Memory B cell (primary cell): ENCODE data around the gene JPT1.
"Not testable (repeated sequence)": the region's sequence is repeated elsewhere in the genome, so short reads cannot be mapped to it uniquely, and the experiment has no call there.

Experiments
- ATAC-seq: fragments of 150-1000 bp; cut with Tn5 transposase; 2 replicates; pipeline ENCODE4 v1.10.0; 2021; ENCODE audit warnings: low read depth, mild to moderate bottlenecking, moderate library complexity
- DNase-seq, 2 donors: peaks; one replicate each; pipeline ENCODE4 v3.0.0; 2022; ENCODE audit warnings: low spot score in 2 of 2
- H3K27ac Mint-ChIP-seq: one replicate; pipeline ENCODE4 v1.8.0; 2022; ENCODE audit warnings: mild to moderate bottlenecking, moderate library complexity, mixed read lengths
- H3K27me3 Mint-ChIP-seq: one replicate; pipeline ENCODE4 v1.8.0; 2022; ENCODE audit warnings: mixed read lengths
- H3K36me3 Mint-ChIP-seq: one replicate; pipeline ENCODE4 v1.8.0; 2022; ENCODE audit warnings: mild to moderate bottlenecking, mixed read lengths
- H3K4me1 Mint-ChIP-seq: one replicate; pipeline ENCODE4 v1.8.0; 2022; ENCODE audit warnings: mixed read lengths
- H3K4me3 Mint-ChIP-seq: one replicate; pipeline ENCODE4 v1.8.0; 2022; ENCODE audit warnings: mild to moderate bottlenecking, moderate library complexity, mixed read lengths
- H3K9me3 Mint-ChIP-seq: one replicate; pipeline ENCODE4 v1.8.0; 2022; ENCODE audit warnings: mixed read lengths

Gene JPT1

DNA sequence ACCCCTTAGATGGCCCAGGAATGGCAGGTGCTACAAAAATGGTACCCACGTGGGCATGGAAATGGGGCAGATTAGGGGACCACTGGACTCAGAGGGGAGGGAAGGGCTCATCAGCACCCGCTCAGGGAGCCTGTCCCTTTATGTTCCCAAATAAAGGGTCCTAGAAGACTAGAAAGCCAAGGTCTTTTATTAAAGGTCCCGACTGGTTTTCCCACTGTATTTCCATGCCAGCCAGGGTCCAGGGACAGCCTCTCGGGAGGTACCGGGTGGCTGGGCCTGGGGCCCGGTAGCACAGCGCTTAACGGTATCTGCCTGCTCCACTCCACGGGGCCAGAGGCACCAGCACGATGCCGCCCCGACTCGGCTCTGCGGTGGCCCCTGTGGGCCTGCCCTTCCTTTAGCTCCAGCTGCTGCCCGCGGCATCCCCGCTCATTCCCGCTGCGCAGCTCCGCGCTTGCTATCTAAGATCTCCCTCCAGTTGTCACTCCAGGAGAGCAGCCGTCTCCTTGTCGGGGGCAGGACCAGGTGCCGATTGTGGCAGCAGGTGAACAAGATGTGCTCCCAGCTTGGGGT lies 24.2 kb downstream of the JPT1 start:
- Mint-ChIP-seq H3K36me3 (peaks cover 5% of the 10 kb centered on the region), H3K4me1 (peaks cover 20% of the 10 kb centered on the region), H3K4me3 (peak overlapping the region; percentile 86), H3K9me3 (no peaks in the 10 kb centered on the region), H3K27me3 (no peaks in the 10 kb centered on the region), H3K27ac (peak overlapping the region; percentile 79)
- DNase-seq = no peak
- ATAC-seq = no peak

DNA sequence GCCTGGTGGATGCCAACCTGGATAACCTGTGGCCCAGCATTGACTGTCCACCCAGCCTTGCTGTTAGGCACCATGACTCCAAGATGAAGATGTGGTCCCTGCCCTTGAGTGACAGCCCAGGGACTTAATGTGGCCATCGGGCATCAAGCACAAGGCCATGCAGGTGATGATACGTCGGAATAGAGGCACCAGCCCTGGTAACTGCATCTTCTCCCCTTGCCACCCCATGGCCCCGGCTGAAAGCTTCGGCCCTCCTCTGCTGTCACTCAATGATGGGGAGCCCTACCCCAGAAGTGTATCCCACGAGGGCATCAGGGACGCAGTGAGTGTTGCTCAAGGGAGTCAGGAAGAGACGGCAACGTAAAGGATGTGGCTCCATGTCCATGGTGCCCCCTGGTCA lies 24.7 kb downstream of the JPT1 start:
- DNase-seq (no peak), ATAC-seq (no peak)
- peaks cover 6% of the 10 kb centered on the region for H3K36me3 Mint-ChIP-seq
- H3K27me3 Mint-ChIP-seq = no peaks in the 10 kb centered on the region
- H3K4me3 Mint-ChIP-seq = peak overlapping the region; percentile 59
- H3K27ac Mint-ChIP-seq = peak overlapping the region; percentile 41
- H3K9me3 Mint-ChIP-seq = no peaks in the 10 kb centered on the region
- H3K4me1 Mint-ChIP-seq = peaks cover 22% of the 10 kb centered on the region

DNA sequence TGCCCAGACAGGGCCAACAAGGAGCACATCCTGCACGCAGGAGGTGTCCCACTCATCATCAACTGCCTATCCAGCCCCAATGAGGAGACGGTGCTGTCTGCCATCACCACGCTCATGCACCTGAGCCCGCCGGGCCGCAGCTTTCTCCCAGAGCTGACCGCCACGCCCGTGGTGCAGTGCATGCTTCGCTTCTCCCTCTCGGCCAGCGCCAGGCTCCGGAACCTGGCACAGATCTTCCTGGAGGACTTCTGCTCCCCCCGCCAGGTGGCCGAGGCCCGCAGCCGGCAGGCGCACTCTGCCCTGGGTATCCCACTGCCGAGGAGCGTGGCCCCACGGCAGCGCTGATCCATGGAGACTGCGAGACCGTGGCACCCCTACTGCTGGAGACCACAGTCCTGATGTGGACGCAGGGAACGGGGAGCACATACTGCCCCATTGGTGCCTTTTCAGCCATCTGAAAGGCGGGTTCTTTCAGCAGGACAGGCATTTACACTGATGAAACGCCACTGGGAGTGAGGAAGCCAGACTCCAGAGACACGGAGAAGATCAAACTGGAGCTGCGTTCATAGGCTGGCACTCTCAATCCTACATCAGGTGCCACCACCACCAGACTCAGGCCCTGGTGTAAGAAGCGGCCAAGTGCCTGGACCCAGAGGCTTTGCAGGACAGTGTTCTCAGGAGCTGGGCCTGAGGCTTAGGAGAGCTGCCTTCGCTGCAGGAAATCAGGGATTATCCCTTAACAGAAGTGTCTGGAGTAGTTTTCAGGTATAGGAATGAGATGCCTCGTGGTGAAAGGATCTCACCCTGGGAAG lies 25.4 kb downstream of the JPT1 start:
- Mint-ChIP-seq H3K27ac (no peak overlapping the region), H3K27me3 (no peaks in the 10 kb centered on the region), H3K9me3 (no peaks in the 10 kb centered on the region), H3K4me1 (peaks cover 26% of the 10 kb centered on the region), H3K4me3 (no peak overlapping the region), H3K36me3 (peaks cover 6% of the 10 kb centered on the region)
- DNase-seq (no peak), ATAC-seq (no peak)

GRCh38 chr17:75127936-75128335 lies 26.4 kb downstream of the JPT1 start:
- H3K27ac Mint-ChIP-seq, H3K9me3 Mint-ChIP-seq, H3K27me3 Mint-ChIP-seq, H3K36me3 Mint-ChIP-seq, ATAC-seq, DNase-seq, H3K4me3 Mint-ChIP-seq: not testable (repeated sequence)
- H3K4me1 Mint-ChIP-seq = peaks cover 28% of the 10 kb centered on the region

DNA sequence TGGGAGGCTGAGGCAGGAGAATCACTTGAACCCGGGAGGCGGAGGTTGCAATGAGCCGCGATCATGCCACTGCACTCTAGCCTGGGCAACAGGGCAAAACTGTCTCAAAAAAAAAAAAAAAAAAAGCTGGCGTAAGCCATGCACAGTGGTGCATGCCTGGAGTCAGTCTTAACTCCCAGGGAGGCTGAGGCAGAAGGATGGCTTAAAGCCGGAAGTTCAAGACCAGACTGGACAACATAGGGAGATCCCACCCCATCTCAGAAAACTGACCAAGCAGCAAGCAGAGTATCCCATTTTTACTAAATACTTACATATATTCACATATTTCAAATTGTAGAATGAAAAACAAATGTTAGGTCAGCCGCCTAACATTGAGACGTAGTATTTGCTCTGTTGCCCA lies 27.4 kb downstream of the JPT1 start:
- ATAC-seq = no peak
- H3K27me3 Mint-ChIP-seq = no peaks in the 10 kb centered on the region
- DNase-seq = no peak
- H3K36me3 Mint-ChIP-seq = peaks cover 6% of the 10 kb centered on the region
- H3K4me3 Mint-ChIP-seq = no peak overlapping the region
- no peak overlapping the region for H3K27ac Mint-ChIP-seq
- H3K9me3 Mint-ChIP-seq = no peaks in the 10 kb centered on the region
- H3K4me1 Mint-ChIP-seq = peaks cover 28% of the 10 kb centered on the region

DNA sequence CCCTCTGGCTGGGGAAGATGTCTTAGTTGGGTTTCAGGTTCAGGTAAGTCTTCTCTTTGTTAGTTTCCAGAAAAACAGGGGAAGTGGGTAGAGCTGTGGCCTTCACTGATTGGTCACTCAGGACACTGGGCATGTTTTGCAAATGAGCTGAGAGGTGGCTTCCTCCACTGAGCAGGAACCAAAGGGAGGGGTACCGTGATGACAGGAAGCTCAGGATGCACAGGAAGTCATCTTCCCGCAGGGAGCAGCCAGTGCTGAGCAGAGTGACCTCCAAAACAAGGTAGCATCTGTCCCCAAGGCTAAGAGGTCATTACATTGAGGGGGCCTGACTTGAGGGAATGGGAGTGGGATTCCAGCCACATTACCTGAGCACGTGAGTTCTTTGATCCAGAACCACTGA lies 28.3 kb downstream of the JPT1 start:
- DNase-seq (no peak), ATAC-seq (no peak)
- Mint-ChIP-seq H3K9me3 (no peaks in the 10 kb centered on the region), H3K4me3 (peak overlapping the region; percentile 46), H3K27me3 (no peaks in the 10 kb centered on the region), H3K4me1 (peaks cover 30% of the 10 kb centered on the region), H3K36me3 (peaks cover 10% of the 10 kb centered on the region), H3K27ac (peak overlapping the region; percentile 64)

GRCh38 chr17:75124819-75125162 lies 29.5 kb downstream of the JPT1 start:
- Mint-ChIP-seq H3K4me1 (peaks cover 29% of the 10 kb centered on the region), H3K27me3 (no peaks in the 10 kb centered on the region), H3K36me3 (peaks cover 16% of the 10 kb centered on the region), H3K27ac (peak overlapping the region; percentile 64), H3K9me3 (no peaks in the 10 kb centered on the region), H3K4me3 (peak overlapping the region; percentile 32)
- DNase-seq = no peak
- ATAC-seq = no peak

GRCh38 chr17:75124041-75124818 lies 30.1 kb downstream of the JPT1 start:
- Mint-ChIP-seq H3K9me3 (no peaks in the 10 kb centered on the region), H3K4me3 (peak overlapping the region; percentile 29), H3K27ac (peak overlapping the region; percentile 64), H3K36me3 (peaks cover 13% of the 10 kb centered on the region), H3K27me3 (no peaks in the 10 kb centered on the region), H3K4me1 (peaks cover 25% of the 10 kb centered on the region)
- ATAC-seq (peak; percentile 31), DNase-seq (peak in 1 of 2 donors; percentile 10)

- Mint-ChIP-seq H3K9me3 (no peaks in the 10 kb centered on the region), H3K4me1 (peaks cover 41% of the 10 kb centered on the region), H3K27ac (peak overlapping the region; percentile 63), H3K36me3 (peaks cover 19% of the 10 kb centered on the region), H3K4me3 (no peak overlapping the region), H3K27me3 (no peaks in the 10 kb centered on the region)
- no peak for DNase-seq
- no peak for ATAC-seq
These were observed 36.0 kb downstream of the JPT1 start for GRCh38 chr17:75118307-75118706.

GRCh38 chr17:75116737-75117136 lies 37.6 kb downstream of the JPT1 start:
- Mint-ChIP-seq H3K4me3 (no peak overlapping the region), H3K9me3 (no peaks in the 10 kb centered on the region), H3K27ac (no peak overlapping the region), H3K27me3 (no peaks in the 10 kb centered on the region), H3K4me1 (peaks cover 43% of the 10 kb centered on the region), H3K36me3 (peaks cover 21% of the 10 kb centered on the region)
- no peak for DNase-seq
- no peak for ATAC-seq

GRCh38 chr17:75115555-75115954 lies 38.8 kb downstream of the JPT1 start:
- ATAC-seq (no peak), DNase-seq (no peak)
- Mint-ChIP-seq H3K27ac (no peak overlapping the region), H3K4me3 (peak overlapping the region; percentile 94), H3K4me1 (peaks cover 43% of the 10 kb centered on the region), H3K9me3 (no peaks in the 10 kb centered on the region), H3K36me3 (peaks cover 15% of the 10 kb centered on the region), H3K27me3 (no peaks in the 10 kb centered on the region)

GRCh38 chr17:75114552-75115314 lies 39.6 kb downstream of the JPT1 start:
- Mint-ChIP-seq H3K9me3 (no peaks in the 10 kb centered on the region), H3K4me1 (peaks cover 42% of the 10 kb centered on the region), H3K36me3 (peaks cover 11% of the 10 kb centered on the region), H3K27ac (peak overlapping the region; percentile 80), H3K27me3 (no peaks in the 10 kb centered on the region), H3K4me3 (peak overlapping the region; percentile 94)
- peak; percentile 59 for ATAC-seq
- no peak for DNase-seq

GRCh38 chr17:75113798-75114551 lies 40.3 kb downstream of the JPT1 start:
- Mint-ChIP-seq H3K4me1 (peaks cover 42% of the 10 kb centered on the region), H3K4me3 (peak overlapping the region; percentile 94), H3K27ac (peak overlapping the region; percentile 80), H3K36me3 (peaks cover 9% of the 10 kb centered on the region), H3K9me3 (no peaks in the 10 kb centered on the region), H3K27me3 (no peaks in the 10 kb centered on the region)
- peak; percentile 69 for ATAC-seq
- peak; percentile 90 to 94 for DNase-seq
